H1 (cell line): ENCODE data around the gene RIPPLY3. TPM values are rescaled to one million over a fixed set of nuclear protein-coding genes. Genes with fewer than 3 reads are reported as not detected.

Experiments used
- CTCF ChIA-PET: fragments of 300-600 bp; sonication (Branson Sonifier 250); formaldehyde crosslinking; loops from one replicate; lab custom pipeline; 2021; ENCODE audit not compliant: partially characterized antibody; lab: Charles Lee
- POLR2A ChIA-PET: fragments of 300-600 bp; sonication (Branson Sonifier 250); formaldehyde crosslinking; loops from one replicate; lab custom pipeline; 2021; ENCODE audit warnings: inconsistent platforms; ENCODE audit not compliant: partially characterized antibody; lab: Charles Lee
- DNase-seq, 2 experiments: peaks; one replicate each; pipeline versions ENCODE4 v3.0.0 to v3.0.0-alpha.2; 2010 to 2022; ENCODE audit warnings: low spot score in 2 of 2, low read depth in 1 of 2, mixed read lengths in 1 of 2
- FAIRE-seq: peaks from 2 replicates; lab custom pipeline; 2011; peaks lifted over from hg19 to GRCh38; lab: Jason Lieb, UNC
- H2AFZ ChIP-seq: 2 replicates; pipeline ENCODE4 v1.8.1; 2012; ENCODE audit warnings: low read length, inconsistent platforms
- H2AK5ac ChIP-seq: 2 replicates; pipeline ENCODE4 v1.6.1; 2013; ENCODE audit warnings: low read depth, low read length
- H2BK120ac ChIP-seq: replicated peaks from 2 replicates; pipeline ENCODE3; 2013; ENCODE audit warnings: low read depth, low read length, inconsistent platforms
- H2BK12ac ChIP-seq: 2 replicates; pipeline ENCODE4 v1.6.1; 2013; ENCODE audit warnings: low read depth, low read length
- H2BK15ac ChIP-seq: 2 replicates; pipeline ENCODE4 v1.6.1; 2013; ENCODE audit warnings: low read length
- H2BK20ac ChIP-seq: 2 replicates; pipeline ENCODE4 v1.6.1; 2013; ENCODE audit warnings: low read length
- H2BK5ac ChIP-seq: 2 replicates; pipeline ENCODE4 v1.6.1; 2013; ENCODE audit warnings: low read depth, low read length
- H3K14ac ChIP-seq: 2 replicates; pipeline ENCODE4 v1.6.1; 2013; ENCODE audit warnings: inconsistent platforms; ENCODE audit not compliant: insufficient read length
- H3K18ac ChIP-seq: 2 replicates; pipeline ENCODE4 v1.6.1; 2013; ENCODE audit warnings: low read length; ENCODE audit errors: extremely low read depth
- H3K23ac ChIP-seq: 2 replicates; pipeline ENCODE4 v1.6.1; 2013; ENCODE audit warnings: inconsistent platforms; ENCODE audit not compliant: insufficient read length
- H3K23me2 ChIP-seq: 2 replicates; pipeline ENCODE4 v1.6.1; 2013; ENCODE audit warnings: low read depth, low read length
- H3K27ac ChIP-seq: 2 replicates; pipeline ENCODE4 v1.6.1; 2011; ENCODE audit warnings: low read depth, low read length, inconsistent platforms
- H3K27me3 ChIP-seq, 4 experiments: replicated peaks in 1 of 4; 1 replicate in 1 of 4; 2 replicates in 3 of 4; pipeline versions ENCODE4 v1.6.1 to v1.8.1; 2011 to 2013; ENCODE audit warnings: low read length in 3 of 4, mild to moderate bottlenecking in 3 of 4, inconsistent platforms in 2 of 4, mixed read lengths in 2 of 4, moderate library complexity in 1 of 4; ENCODE audit not compliant: control insufficient read depth in 3 of 4, insufficient read depth in 3 of 4; ENCODE audit errors: extremely low read depth in 1 of 4
- H3K36me3 ChIP-seq, 4 experiments: 2 replicates each; pipeline versions ENCODE4 v1.6.1 to v1.8.1; 2011 to 2013; ENCODE audit warnings: mild to moderate bottlenecking in 4 of 4, low read length in 3 of 4, moderate library complexity in 2 of 4, control low read depth in 1 of 4, inconsistent platforms in 1 of 4; ENCODE audit not compliant: insufficient read depth in 4 of 4, control insufficient read depth in 2 of 4
- H3K4ac ChIP-seq: replicated peaks from 2 replicates; pipeline ENCODE3; 2013; ENCODE audit warnings: low read length, low read depth, mixed read lengths, inconsistent platforms; ENCODE audit not compliant: insufficient read length
- H3K4me1 ChIP-seq, 4 experiments: replicated peaks in 1 of 4; 1 replicate in 1 of 4; 2 replicates in 3 of 4; pipeline versions ENCODE4 v1.6.1 to v1.8.1; 2011 to 2013; ENCODE audit warnings: low read length in 3 of 4, inconsistent platforms in 2 of 4, mixed read lengths in 1 of 4; ENCODE audit not compliant: insufficient read depth in 4 of 4, control insufficient read depth in 3 of 4
- H3K4me2 ChIP-seq, 2 experiments: 2 replicates each; pipeline versions ENCODE4 v1.6.1 to v1.8.1; 2011 to 2013; ENCODE audit warnings: low read depth in 2 of 2, low read length in 2 of 2, control low read depth in 1 of 2, inconsistent platforms in 1 of 2, mild to moderate bottlenecking in 1 of 2; ENCODE audit not compliant: insufficient read depth in 1 of 2
- H3K4me3 ChIP-seq, 4 experiments: fragments of 200-600, 300-600 bp in 1 of 4; sonication (generic), shearing (Covaris generic), sonication (Bioruptor Twin) in 1 of 4; 2 replicates each; pipeline versions ENCODE4 v1.5.1 to v1.8.1; 2011 to 2016; ENCODE audit warnings: low read length in 4 of 4, low read depth in 3 of 4, control low read depth in 2 of 4, inconsistent platforms in 2 of 4, mild to moderate bottlenecking in 2 of 4, mixed read lengths in 1 of 4, moderate library complexity in 1 of 4; ENCODE audit not compliant: insufficient read depth in 2 of 4; ENCODE audit errors: extremely low read depth in 1 of 4
- H3K56ac ChIP-seq: replicated peaks from 2 replicates; pipeline ENCODE3; 2013; ENCODE audit warnings: low read depth, mild to moderate bottlenecking, mixed read lengths, low read length, inconsistent platforms; ENCODE audit not compliant: insufficient read length
- H3K79me1 ChIP-seq: 2 replicates; pipeline ENCODE4 v1.6.1; 2013; ENCODE audit warnings: low read depth, low read length, control low read depth
- H3K79me2 ChIP-seq, 2 experiments: 2 replicates each; pipeline versions ENCODE4 v1.6.1 to v1.8.1; 2012 to 2013; ENCODE audit warnings: low read length in 2 of 2, mild to moderate bottlenecking in 2 of 2, inconsistent platforms in 1 of 2; ENCODE audit not compliant: insufficient read depth in 2 of 2, control insufficient read depth in 1 of 2
- H3K9ac ChIP-seq, 4 experiments: replicated peaks in 1 of 4; 1 replicate in 1 of 4; 2 replicates in 3 of 4; pipeline versions ENCODE4 v1.6.1 to v1.8.1; 2011 to 2013; ENCODE audit warnings: low read depth in 3 of 4, low read length in 3 of 4, control low read depth in 2 of 4, mild to moderate bottlenecking in 2 of 4, moderate library complexity in 2 of 4, inconsistent platforms in 1 of 4; ENCODE audit errors: extremely low read depth in 1 of 4
- H3K9me3 ChIP-seq, 2 experiments: 2 replicates each; pipeline versions ENCODE4 v1.6.1 to v1.8.1; 2012 to 2013; ENCODE audit warnings: mild to moderate bottlenecking in 2 of 2, moderate library complexity in 2 of 2, control low read depth in 1 of 2, inconsistent platforms in 1 of 2, low read depth in 1 of 2, low read length in 1 of 2, mixed read lengths in 1 of 2; ENCODE audit not compliant: insufficient read depth in 2 of 2
- H4K20me1 ChIP-seq, 2 experiments: replicated peaks in 1 of 2; 2 replicates each; pipeline versions ENCODE3 to v1.8.1; 2011 to 2013; ENCODE audit warnings: inconsistent platforms in 2 of 2, low read length in 2 of 2, mild to moderate bottlenecking in 1 of 2; ENCODE audit not compliant: insufficient read depth in 2 of 2, control insufficient read depth in 1 of 2
- H4K5ac ChIP-seq: 2 replicates; pipeline ENCODE4 v1.6.1; 2013; ENCODE audit warnings: low read length, low read depth, mixed read lengths, inconsistent platforms; ENCODE audit not compliant: insufficient read length
- H4K8ac ChIP-seq: 2 replicates; pipeline ENCODE4 v1.8.0; 2013; ENCODE audit warnings: mild to moderate bottlenecking, moderate library complexity, low read length, inconsistent platforms; ENCODE audit not compliant: insufficient read depth; ENCODE audit errors: extremely low read depth
- H4K91ac ChIP-seq: replicated peaks from 2 replicates; pipeline ENCODE3; 2013; ENCODE audit warnings: low read length, mixed read lengths, inconsistent platforms; ENCODE audit not compliant: insufficient read length
- ATF3 ChIP-seq: IDR thresholded peaks from 2 replicates; pipeline ENCODE4 v1.6.1; 2011; ENCODE audit warnings: low read depth, mild to moderate bottlenecking, low read length; ENCODE audit not compliant: insufficient read depth
- CBX8 ChIP-seq: fragments of 300-800, 300-1000 bp; sonication (generic); IDR thresholded peaks from 2 replicates; pipeline ENCODE4 v1.7.1; 2016; ENCODE audit warnings: low read depth, low read length, borderline replicate concordance
- KDM4A ChIP-seq: IDR thresholded peaks from one replicate; pipeline ENCODE4 v1.7.1; 2012; ENCODE audit warnings: low read depth, mild to moderate bottlenecking, moderate library complexity, low read length, inconsistent platforms; ENCODE audit not compliant: severe bottlenecking
- MAX ChIP-seq: IDR thresholded peaks from 2 replicates; pipeline ENCODE4 v1.6.1; 2012; ENCODE audit warnings: inconsistent platforms
- NANOG ChIP-seq: IDR thresholded peaks from 2 replicates; pipeline ENCODE4 v1.6.1; 2011; ENCODE audit warnings: low read length, low read depth, mild to moderate bottlenecking, inconsistent platforms; ENCODE audit not compliant: insufficient read depth, poor library complexity, severe bottlenecking
- NRF1 ChIP-seq: IDR thresholded peaks from 2 replicates; pipeline ENCODE4 v1.6.1; 2011; ENCODE audit warnings: mild to moderate bottlenecking, low read depth, low read length, improper control_type of control experiment
- SIX5 ChIP-seq: IDR thresholded peaks from 2 replicates; pipeline ENCODE4 v1.6.1; 2011; ENCODE audit warnings: mild to moderate bottlenecking, low read depth, low read length
- SP2 ChIP-seq: IDR thresholded peaks from 2 replicates; pipeline ENCODE4 v1.6.1; 2012; ENCODE audit warnings: mild to moderate bottlenecking, low read length, inconsistent platforms
- SRF ChIP-seq: IDR thresholded peaks from 2 replicates; pipeline ENCODE4 v1.6.1; 2011; ENCODE audit warnings: mild to moderate bottlenecking, low read depth, low read length, moderate library complexity
- TAF7 ChIP-seq: optimal IDR thresholded peaks from 2 replicates; pipeline ENCODE3; 2011; ENCODE audit warnings: low read depth, mild to moderate bottlenecking, inconsistent platforms, low read length, moderate library complexity, borderline replicate concordance
- TCF12 ChIP-seq: IDR thresholded peaks from 2 replicates; pipeline ENCODE4 v1.6.1; 2011; ENCODE audit warnings: low read depth, mild to moderate bottlenecking, low read length
- WGBS, 2 experiments: shearing (Covaris generic) in 1 of 2; methylation state at CpG; one replicate each; pipeline versions ENCODE4 v1.1.6 to v1.1.7; 2013 to 2015; ENCODE audit warnings: low lambda C conversion rate in 2 of 2, mixed read lengths in 2 of 2, inconsistent platforms in 1 of 2, low coverage in 1 of 2, missing lambda C conversion rate in 1 of 2; ENCODE audit not compliant: insufficient replicate concordance in 2 of 2, insufficient coverage in 1 of 2, insufficient read length in 1 of 2; ENCODE audit errors: extremely low coverage in 1 of 2, missing lambda C conversion rate in 1 of 2; 5-methylcytosine and 5-hydroxymethylcytosine counted together
- polyA plus RNA-seq, 7 experiments: library from polyadenylated mRNA; depleted of rRNA in 3 of 7; stranded (reverse) in 5 of 7; unstranded in 2 of 7; fragments of >200 nt in 5 of 7; fragments of 200-250 nt in 2 of 7; gene quantifications; 1 replicate in 5 of 7; 2 replicates in 1 of 7; 4 replicates in 1 of 7; pipeline versions ENCODE4 v1.2.1 to v1.2.3, GENCODE V29; 2011 to 2013; ENCODE audit warnings: missing spikeins in 2 of 7, mixed read lengths in 2 of 7
- total RNA-seq: library from RNA; stranded (reverse); fragmentation: NEBNext Ultra II Directional; extraction: Animal tissue kit (Norgen Biotek cat#: 25700); gene quantifications from 2 replicates; pipeline ENCODE4 v1.2.1, GENCODE V29; 2021

The RIPPLY3 gene
- total and polyA plus RNA-seq, 2 of the 8 experiments (the other 6 are each of a cell fraction or from before 2014, with no cell fraction given), result 2.0 to 2.2 TPM

- no peak overlapping the region for H3K56ac ChIP-seq
- H3K23me2 ChIP-seq, result peaks cover 8% of the 10 kb centered on the region
- H2AFZ ChIP-seq, result no peak overlapping the region
- no peak overlapping the region for H2BK20ac ChIP-seq
- H3K9ac ChIP-seq, result no peak overlapping the region
- H3K79me1 ChIP-seq, result no peaks in the 10 kb centered on the region
- no peak overlapping the region for H3K23ac ChIP-seq
- no peak for DNase-seq
- H3K27me3 ChIP-seq, result peaks cover 0 to 2% (median under 1%) of the 10 kb centered on the region in 4 experiments; a peak in 5 of 7 replicates
- POLR2A ChIA-PET, result no interaction called here
- H4K8ac ChIP-seq, result no peak overlapping the region
- H3K9me3 ChIP-seq, result no peaks in the 10 kb centered on the region
- no peak overlapping the region for H3K27ac ChIP-seq
- no peaks in the 10 kb centered on the region for H3K79me2 ChIP-seq
- H3K14ac ChIP-seq, result no peak overlapping the region
- 96% methylated on average over 9 of the region's 9 CpGs; no CpG with 5 or more reads in 1 of the 2 experiments for WGBS, 2 experiments
- no peak overlapping the region for H3K18ac ChIP-seq
- no peak overlapping the region for H4K91ac ChIP-seq
- no peak overlapping the region for H3K4me3 ChIP-seq
- H2BK15ac ChIP-seq, result no peak overlapping the region
- H3K4me2 ChIP-seq, result no peak overlapping the region
- FAIRE-seq, result no peak
- no peak for TF ChIP-seq NRF1
- TF ChIP-seq CBX8, result no peak
- TF ChIP-seq NANOG, result no peak
- TF ChIP-seq TAF7, result no peak
- TF ChIP-seq SIX5, result no peak
- TF ChIP-seq TCF12, result no peak
- no peak for TF ChIP-seq MAX
- no peak for TF ChIP-seq SP2
- no peak for TF ChIP-seq SRF
- TF ChIP-seq ATF3, result no peak
- no peak for TF ChIP-seq KDM4A
- H2BK120ac ChIP-seq, result no peak overlapping the region
- no peaks in the 10 kb centered on the region for H4K20me1 ChIP-seq
- no peak overlapping the region for H2BK12ac ChIP-seq
- H4K5ac ChIP-seq, result no peak overlapping the region
- no peak overlapping the region for H2AK5ac ChIP-seq
- CTCF ChIA-PET, result interaction anchor here (0.6 to 2.1 kb wide), 3 partner anchors 9 to 229 kb away, joined by 3 to 10 read pairs (median 3); no protein-coding TSS in a partner anchor
- H3K4me1 ChIP-seq, result peaks cover 0 to 8% (median 3%) of the 10 kb centered on the region in 4 experiments; a peak in 5 of 7 replicates
- H3K4ac ChIP-seq, result no peak overlapping the region
- H2BK5ac ChIP-seq, result no peak overlapping the region
- no peaks in the 10 kb centered on the region for H3K36me3 ChIP-seq
Observed at GRCh38 chr21:36985751-36986594, 20.5 kb upstream of the RIPPLY3 start.
